UCSD-AML1 (cell line): ENCODE data around the gene APPBP2.
"Not testable (repeated sequence)": the region's sequence is repeated elsewhere in the genome, so short reads cannot be mapped to it uniquely, and the experiment has no call there.

Experiments used
- DNase-seq: peaks from one replicate; lab custom pipeline; 2025; ENCODE audit not compliant: unreplicated experiment; lab: John Stamatoyannopoulos, UW

The APPBP2 gene

GRCh38 chr17:60534613-60535157 lies 8.6 kb upstream of the APPBP2 start:
- no peak for DNase-seq

- no peak for DNase-seq
Measured at GRCh38 chr17:60534010-60534555, 8.0 kb upstream of the APPBP2 start.

- DNase-seq: no peak
Measured at GRCh38 chr17:60529806-60530205, 3.8 kb upstream of the APPBP2 start.

GRCh38 chr17:60528828-60529227 lies 2.8 kb upstream of the APPBP2 start:
- DNase-seq: no peak

GRCh38 chr17:60527701-60528100 lies 1.7 kb upstream of the APPBP2 start:
- no peak for DNase-seq

GRCh38 chr17:60526726-60527125 lies 684 bp upstream of the APPBP2 start:
- DNase-seq: no peak

GRCh38 chr17:60525328-60525684 lies 736 bp downstream of the APPBP2 start:
- DNase-seq: no peak

- DNase-seq: no peak
Measured at GRCh38 chr17:60524463-60525327, 1.3 kb downstream of the APPBP2 start.

- DNase-seq: no peak
Measured at GRCh38 chr17:60523822-60524221, 2.2 kb downstream of the APPBP2 start.

GRCh38 chr17:60522889-60523626 lies 3.0 kb downstream of the APPBP2 start:
- no peak for DNase-seq

GRCh38 chr17:60519795-60520194 lies 6.2 kb downstream of the APPBP2 start:
- DNase-seq: no peak

- not testable (repeated sequence) for DNase-seq
Measured at GRCh38 chr17:60515683-60516082, 10.4 kb downstream of the APPBP2 start.

GRCh38 chr17:60515199-60515598 lies 10.8 kb downstream of the APPBP2 start:
- DNase-seq: not testable (repeated sequence)

- no peak for DNase-seq
Measured at GRCh38 chr17:60514500-60514899, 11.5 kb downstream of the APPBP2 start.

GRCh38 chr17:60514053-60514452 lies 12.0 kb downstream of the APPBP2 start:
- no peak for DNase-seq

GRCh38 chr17:60513014-60513413 lies 13.0 kb downstream of the APPBP2 start:
- no peak for DNase-seq

- no peak for DNase-seq
Measured at GRCh38 chr17:60510723-60511122, 15.3 kb downstream of the APPBP2 start.

- no peak for DNase-seq
Measured at GRCh38 chr17:60510031-60510430, 16.0 kb downstream of the APPBP2 start.

GRCh38 chr17:60508384-60508980 lies 17.6 kb downstream of the APPBP2 start:
- no peak for DNase-seq

GRCh38 chr17:60506312-60506711 lies 19.7 kb downstream of the APPBP2 start:
- DNase-seq: no peak

- DNase-seq: no peak
Measured at GRCh38 chr17:60502145-60502544, 23.9 kb downstream of the APPBP2 start.
